ENCODE measurements around the gene LHFPL6.

LHFPL6 gene

DNA sequence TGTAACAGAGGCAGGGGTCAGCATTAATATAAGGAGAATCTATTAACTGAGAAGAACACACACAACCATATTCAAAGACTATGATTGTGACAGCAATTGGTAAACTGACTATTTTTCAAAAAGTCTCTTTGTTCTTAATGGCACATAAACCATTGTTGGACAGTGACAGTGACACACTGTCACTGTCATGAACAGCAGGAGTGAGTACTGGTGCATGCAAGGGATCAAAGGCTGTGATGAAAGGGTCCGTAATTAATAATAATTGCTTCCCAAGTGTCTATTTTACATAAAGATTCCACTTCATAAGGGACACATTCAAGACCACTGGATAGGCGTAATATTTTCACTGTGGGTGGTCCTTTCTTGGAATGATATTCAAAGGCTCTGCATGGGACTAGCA lies 50.7 kb downstream of the LHFPL6 start:
- DNase-seq, result no peak

DNA sequence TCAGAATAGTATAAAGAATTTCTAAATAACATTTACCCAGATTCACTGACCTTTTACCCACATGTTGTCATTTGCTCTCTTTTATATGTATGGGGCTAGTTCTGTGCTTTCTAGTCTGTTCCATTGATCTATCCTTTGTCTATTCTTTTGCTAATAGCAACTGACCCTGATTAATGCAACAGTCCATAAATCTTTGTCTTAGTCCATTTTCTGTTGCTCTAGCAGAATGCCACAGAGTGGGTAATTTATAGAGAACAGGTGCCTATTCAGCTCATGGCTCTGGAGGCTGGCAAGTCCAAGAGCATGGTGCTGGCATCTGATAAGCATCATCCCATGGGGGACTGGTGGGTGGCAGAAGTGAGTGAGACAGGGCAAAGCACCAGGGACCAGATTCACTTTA lies 52.1 kb downstream of the LHFPL6 start:
- DNase-seq, result no peak

DNA sequence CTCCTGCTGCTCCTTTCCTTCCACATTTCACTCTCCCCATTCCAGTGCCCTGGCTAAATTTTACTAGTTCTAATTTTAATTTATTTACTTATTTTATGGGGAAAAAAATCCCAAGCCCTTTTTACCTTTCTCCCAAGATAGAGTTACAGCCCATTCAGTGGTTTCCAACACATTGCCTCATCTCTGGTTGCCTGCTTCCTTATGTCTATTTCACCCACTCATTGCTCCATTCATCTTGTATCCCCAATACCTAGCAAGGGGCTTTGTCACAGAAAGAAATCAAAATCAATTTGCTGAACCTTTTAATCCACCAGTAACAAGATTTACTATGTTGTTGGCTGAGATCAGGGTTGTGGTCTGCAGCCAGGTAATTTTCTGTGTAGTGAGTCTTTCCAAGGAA lies 55.9 kb downstream of the LHFPL6 start:
- DNase-seq, result no peak

DNA sequence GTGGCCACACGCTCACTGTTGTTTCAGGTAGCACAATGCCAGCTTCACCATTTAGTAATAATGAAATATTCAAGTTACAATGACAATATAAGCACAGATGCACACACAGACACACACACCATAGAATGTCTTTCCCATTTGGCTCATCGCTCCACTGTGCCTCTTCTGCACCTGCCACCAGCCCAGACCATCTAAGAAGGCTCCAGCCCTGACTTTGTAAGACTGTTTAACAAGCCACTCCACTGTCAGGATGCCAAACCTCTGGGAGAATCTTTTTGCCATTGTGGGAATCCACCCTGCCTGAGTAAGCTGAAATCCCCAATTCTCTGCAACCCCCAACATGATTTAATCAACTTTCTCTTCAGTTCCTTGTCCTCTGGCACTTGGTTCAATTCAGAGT lies 60.6 kb downstream of the LHFPL6 start:
- DNase-seq, result no peak

DNA sequence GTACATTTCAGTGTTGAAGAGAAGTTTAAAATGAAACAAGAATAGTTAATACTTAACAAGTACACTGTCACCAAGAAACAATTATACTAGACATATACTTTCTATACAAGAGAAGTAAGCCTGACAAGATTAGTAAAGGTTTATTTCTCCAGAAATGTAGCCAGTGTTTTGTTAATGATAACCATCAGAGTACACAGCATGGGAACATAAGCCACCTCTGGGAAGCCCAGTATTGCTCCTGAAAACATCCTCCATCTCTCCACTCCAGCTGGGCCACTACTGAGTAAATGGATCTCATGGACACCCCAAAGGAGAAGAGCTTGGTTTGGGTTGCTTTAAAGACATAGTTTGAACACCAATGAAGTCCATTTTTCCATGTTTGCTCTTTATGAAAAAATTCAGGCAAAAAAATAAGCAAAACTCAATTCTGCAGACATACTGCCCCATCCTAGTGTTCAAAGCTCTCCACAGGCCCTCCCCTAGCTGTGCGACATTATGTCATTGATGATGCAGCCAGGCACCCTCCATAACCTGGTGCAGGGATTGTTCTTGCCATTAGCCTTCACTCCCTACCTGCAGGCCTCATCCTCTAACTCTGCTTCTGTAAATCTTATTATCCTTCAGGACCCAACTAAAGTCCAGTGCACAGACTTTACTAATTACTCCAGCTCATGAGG lies 61.9 kb downstream of the LHFPL6 start:
- no peak for DNase-seq

DNA sequence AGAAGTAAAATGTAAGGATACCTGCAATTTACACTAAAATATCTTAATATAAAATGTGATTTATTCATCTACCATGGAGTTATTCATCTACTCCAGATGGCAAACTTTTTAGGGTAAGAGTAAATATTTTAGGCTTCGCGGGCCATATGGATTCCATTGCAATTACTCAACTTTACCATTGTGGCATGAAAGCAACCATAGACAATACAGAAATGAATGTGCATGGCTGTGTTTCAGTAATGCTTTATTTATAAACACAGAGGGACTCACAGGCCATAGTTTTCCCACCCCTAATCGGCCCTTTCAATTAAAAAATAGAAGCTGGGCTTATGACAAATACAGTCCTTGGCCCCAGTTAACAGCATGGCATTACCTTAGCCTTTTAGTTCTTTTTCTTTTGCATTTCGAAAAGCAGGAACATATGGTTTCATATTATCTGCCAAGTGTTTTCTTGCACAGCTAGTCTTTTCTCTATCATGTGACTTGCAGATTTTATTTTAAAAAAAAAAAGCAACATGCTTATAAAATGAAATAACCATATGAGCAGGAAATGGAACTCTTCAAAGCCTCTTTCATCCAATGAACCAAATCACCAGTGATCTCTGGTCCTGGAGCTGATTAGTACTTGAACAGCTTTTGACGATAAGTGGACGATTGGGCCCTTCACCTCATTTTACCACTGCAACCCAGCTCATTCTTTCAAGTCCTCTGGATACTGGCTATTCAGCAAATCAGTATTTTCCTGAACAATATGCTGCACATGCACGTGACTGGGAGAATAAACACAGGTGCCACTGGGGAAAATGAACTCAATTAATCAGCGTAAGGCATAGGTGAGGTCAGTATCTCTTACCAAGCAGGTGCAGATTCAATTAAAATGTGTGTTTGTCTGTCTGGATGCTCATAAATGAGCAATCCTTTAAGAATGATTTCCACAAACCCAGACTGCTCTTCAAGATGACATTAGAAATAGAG lies 63.9 kb downstream of the LHFPL6 start:
- DNase-seq, result no peak

DNA sequence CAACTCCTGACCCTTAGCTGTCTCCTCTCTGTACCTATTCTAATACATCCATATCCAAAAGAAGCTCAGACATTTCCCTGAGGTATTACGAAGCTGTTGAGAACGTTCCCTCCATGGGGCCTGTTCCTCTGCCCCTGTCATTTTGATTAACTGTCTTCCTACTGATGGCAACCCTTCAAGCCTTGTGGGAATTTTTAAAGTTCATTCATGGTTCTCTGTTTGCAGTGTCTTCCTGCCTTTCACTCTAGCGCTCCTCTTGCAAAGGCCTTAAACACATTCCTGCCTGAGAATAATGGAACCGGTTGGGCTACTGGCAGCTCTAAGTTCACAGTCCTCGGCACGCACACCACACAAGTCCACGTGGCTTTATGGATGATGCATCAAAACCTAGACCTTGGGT lies 66.1 kb downstream of the LHFPL6 start:
- DNase-seq, result no peak

DNA sequence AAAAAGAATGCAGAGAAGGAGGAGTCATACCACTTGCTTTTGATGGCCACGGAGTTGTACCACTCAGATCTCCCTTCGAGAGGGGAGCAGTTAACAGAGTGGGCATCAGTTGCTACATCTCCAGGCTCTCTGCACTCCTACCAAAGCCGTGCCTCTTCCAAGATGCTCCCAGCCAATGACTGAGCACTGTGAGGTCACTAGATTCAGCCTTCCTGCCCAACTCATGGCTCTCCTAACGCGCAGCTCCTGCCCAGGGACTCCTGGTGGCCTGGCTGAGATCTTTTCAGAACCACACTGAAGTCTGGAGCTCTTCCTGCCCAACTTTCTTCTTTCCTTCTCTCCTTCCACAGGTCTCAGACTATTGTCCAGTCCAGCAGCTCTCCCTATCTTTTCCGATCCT lies 66.7 kb downstream of the LHFPL6 start:
- DNase-seq, result no peak

DNA sequence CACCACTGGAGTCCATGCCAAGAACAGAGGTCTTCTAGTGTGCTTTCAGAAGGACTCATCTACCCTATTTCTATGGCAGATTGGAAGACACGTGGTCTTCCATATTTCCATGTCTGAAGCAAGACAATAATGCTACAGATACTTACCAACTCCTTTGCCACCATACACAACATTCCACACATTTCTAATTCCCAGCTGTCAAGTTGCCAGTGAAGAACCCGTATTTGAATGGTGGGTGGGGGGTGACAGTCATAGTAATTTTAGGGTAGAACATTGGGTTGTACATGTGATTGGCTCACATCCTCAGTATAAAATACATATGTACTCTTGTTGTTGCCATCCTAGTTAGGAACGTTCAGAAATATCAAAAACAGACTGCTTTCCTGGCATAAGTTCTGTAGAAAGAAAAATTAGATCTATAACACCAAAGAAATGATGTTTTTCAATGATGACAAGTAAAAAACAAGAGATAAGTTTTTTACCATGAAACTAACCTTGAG lies 69.3 kb downstream of the LHFPL6 start:
- no peak for DNase-seq

DNA sequence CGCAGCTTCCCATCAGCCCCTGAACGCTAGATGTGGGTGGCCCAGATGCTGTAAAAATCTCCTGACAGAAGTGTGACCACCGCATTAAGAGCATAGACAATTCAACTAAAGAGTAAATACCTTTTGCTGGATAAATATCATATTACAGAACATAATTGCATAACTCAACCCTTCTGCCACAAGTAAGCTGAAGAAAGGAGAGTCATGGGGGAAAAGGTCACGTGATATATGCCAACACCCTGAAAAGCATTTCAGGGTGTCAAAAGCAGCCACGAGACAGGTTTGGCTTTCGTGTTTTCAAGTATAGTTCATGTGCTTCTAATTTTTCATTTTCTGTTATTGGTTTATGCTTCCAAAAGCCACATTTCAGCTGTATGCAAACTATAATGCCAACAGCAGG lies 71.3 kb downstream of the LHFPL6 start:
- DNase-seq, result no peak

DNA sequence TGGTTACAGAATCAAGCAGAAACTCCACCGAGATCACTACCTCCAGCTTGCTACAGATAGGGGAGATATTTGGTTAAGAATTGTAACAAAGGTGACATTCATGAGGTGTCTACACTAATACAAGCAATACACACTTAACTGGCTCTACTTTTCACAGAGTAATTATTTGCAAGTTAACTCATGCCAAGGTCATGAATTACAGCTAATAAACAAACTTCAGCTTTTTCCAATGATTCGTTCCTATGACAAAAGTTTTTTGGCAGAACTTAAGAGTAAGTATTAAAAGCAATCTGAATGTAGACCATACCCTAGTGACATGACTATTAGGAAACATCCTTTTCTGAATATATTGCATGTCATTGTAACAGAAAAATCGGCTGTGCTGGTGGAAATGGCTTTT lies 72.1 kb downstream of the LHFPL6 start:
- DNase-seq, result no peak

DNA sequence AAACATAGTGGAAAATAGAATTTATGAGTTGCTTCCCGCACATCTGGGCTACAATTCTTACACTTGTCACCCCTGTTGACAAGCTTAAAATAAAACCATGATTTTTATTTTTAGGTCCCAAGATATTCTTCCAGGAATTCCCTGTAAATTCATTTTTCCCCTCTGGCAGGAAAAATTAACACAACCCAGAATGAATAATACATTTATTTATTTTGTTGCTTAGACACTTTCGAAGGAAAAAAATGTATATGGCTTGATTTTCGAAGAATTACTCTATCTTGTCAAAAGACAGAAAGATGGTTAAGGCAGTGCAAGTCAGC lies 74.4 kb downstream of the LHFPL6 start:
- no peak for DNase-seq

DNA sequence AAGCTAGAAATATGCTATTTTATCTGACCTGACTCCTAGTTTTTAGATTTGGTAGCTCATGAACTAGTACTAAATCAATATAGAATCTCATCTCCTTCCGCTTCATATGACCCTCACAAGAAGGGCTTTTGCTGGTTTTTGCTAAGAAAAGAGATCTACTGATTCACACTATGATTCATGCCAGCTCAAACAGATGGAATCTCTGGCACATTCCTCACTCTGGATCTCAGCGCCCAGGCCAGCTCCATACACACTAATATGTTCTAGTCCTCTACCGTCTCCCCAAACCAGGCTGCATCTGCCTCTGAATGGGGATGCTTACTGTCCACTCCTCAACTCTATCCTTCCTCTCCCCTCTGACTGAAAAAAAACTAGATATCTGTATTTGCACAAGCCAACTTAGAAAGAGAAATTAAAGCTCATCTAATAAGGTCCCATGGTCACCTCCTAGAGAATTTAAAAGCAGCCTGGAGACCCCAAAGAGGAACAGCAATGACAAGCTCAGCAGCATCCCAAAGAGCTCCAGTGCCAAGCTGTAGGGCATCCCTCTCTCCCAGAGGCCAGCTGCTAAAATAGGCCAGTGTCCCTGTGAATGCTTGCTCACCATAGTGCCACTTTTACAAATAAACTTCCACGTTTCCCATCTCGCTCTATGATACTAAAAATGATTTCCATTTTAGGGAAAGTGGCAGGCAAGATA lies 74.9 kb downstream of the LHFPL6 start:
- DNase-seq, result no peak

DNA sequence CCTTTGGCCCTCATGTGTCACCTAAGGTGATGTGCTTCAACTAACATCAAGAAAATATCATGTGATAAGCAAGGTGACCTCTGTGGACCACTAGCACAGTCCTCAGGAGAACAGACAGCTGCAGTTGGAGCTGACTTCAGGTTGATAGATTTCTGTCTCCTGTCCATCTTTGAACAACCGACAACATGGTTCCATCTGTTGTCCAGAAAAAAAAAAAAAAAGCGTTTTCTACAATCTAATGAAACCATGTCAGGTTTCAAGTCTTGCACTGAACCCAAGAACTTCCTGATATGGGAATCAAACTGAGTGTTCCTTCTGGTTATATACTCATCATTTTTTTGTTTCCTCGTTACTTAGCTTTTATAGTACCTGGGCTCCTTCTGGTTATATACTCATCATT lies 75.7 kb downstream of the LHFPL6 start:
- no peak for DNase-seq

DNA sequence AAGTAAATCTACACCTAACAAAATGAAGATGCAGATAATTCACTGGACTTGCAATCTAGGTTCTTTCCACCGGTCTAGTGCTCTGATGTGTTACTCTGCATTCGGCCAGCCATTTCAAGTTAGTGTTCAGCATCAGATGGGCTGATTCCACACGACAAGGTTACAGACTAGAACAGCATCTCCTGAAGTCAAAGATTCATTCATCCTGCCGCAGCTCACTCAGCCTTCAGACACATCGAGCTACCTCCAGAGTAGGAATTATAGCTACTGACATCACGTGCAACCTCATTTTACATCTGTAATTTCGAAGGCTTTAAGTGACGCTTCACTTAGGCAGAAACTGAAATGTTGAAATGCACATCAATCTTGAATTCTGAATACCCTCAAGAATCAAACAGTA lies 76.5 kb downstream of the LHFPL6 start:
- DNase-seq, result no peak

DNA sequence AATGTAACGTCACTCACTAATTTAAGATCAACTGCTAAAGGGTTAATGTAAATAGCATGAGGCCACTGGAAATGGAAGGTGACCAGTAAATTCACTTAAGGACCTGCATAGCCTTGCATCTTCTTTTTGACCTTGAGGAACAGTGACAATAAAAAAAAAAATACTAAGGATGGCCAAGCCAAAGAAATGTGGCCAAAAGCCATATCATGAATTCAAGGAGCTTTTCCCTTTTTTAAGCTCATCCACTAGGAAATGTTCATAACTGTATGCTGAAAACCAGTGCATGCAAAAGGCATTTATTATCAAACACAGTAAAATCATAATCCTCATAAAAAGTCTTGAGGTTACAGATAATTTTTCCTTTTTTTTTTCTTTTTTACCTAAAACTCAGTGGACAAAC lies 77.5 kb downstream of the LHFPL6 start:
- no peak for DNase-seq

DNA sequence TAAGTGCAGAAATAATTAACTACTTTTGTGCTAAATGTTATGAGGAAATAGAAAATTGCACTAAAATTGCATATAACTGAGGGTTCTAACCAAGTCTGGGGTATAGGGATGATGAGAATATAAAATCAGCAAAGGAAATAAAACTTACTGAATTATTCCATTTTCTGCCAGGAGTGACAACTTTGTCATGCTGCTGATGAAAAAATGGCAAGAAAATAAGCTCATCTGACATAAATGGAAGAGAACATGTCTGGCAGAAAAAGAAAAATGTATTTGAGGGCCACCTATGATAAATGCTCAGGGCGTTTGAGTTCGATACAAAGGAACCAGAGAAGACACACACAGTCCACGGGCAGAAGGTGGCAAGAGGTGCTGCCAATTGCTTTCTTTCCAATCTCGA lies 78.2 kb downstream of the LHFPL6 start:
- DNase-seq, result no peak

DNA sequence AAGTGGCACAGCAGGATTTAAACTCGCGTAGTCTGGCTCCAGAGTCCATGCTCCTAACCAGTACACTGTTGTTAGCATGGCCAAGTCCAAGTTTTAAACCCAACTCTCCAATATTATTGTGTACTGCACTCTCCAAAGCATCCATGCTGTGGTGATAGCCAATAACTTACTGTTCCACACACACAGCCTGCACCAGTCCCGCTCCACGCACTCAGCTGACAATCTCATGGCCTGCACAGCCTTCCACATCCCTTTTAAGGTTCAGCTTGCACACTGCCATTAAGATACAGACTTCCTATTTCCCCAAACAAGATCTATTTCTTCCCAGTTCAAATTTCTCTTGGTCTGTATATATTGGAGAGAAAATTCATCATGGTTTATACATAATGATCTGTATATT lies 80.7 kb downstream of the LHFPL6 start:
- DNase-seq, result no peak

DNA sequence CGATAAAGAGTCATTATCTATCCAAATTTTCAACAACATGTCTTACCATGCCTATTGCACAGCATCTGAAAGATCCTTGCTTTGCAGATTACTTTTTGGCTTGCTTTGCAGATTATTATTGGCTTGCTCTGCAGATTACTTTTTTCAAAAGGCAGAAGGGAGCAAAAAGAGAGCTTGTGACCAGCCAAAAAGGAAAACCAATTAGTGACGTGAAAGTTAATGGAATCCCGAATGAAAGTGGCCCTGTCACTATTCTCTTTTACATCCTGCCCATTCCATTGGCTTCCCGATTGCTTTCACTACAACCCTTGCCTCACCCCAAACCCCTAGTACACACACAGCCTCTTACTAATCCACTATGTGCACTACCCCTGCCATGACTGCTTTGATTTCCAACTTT lies 81.3 kb downstream of the LHFPL6 start:
- no peak for DNase-seq

DNA sequence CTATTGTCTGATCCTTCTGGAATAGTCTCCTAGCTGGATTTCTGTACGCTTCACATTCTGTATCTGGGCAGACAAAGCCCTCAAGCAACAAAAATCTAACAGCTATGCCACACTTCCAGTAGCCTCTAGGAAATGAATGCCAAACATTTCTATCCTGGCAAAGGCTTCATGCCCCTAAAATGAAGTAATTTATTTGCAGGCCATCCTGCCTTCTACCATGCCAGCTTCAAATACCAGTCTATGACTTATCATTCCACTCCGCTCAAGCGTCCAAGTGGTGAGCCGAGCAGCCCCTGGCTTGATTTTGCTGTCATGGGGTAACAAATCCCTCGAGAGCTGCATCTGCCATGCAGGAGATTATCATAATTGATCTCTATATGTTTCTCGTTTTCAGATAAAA lies 86.9 kb downstream of the LHFPL6 start:
- no peak for DNase-seq

DNA sequence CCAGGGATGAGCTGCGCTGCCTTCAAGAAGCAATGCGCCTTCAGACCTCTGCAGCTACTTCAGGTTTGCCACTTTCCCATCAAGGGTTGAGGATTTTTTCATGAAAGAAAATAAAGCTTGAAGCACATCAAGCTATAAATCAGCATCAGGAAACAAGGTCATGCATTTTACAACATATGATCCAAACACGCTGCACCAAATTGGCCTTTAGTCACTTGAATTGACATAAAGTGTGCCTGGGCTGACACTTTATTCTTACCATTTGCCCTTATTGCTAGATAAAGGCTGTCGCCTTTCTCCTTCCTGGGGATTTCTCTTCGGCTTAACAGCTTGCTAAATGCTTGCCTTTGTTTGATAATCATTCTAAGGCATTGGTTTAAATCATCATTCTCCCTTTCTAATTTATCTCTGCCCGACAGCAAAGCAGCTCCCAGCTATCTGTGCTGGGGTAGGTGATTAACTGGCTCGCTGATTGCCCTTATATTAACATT lies 87.7 kb downstream of the LHFPL6 start:
- no peak for DNase-seq

DNA sequence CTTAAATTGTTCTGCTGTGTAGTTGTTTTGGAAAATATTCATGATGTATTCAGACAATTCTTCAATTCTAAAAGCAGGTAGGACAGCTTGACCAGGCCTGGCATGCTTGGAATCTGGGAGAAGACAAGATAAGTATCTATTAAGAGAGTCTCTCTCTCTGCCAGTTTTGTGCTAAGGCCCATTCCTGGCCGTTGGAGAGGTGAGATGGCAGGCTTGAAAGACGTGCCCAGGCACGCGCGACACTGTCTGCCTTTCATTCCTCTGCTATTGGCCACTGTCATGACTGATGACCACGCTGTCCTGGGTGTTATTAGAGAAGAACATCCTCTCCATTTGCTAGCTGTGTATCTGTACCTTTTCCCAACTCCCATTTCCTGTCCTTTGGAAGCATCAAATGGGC lies 90.3 kb downstream of the LHFPL6 start:
- DNase-seq, result no peak

DNA sequence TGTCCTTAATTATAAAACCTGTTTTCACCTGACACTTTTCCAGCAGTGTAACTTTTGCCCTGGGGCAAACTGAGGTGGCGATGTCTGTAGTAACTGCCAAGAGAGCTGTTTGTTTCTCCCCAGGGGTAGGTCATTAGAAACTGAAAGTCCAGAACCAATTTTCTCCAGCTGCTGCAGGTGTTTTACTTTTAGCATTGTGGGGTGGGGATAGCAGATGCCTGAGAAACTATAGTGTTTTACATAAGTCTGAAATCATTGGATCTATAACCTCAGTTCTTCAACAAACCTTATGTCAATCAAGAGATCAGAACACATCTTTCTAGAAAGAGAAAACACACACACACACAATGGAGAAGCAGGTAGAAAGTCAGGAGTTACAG lies 92.7 kb downstream of the LHFPL6 start:
- DNase-seq, result no peak

All from stimulated activated CD4-positive, alpha-beta T cell treated with anti-CD3 and anti-CD28 coated beads, Interleukin-1b, Interleukin-23, amount 100 ng/mL, for 48 hours (primary cell).